GM12891 (cell line): ENCODE data around the gene MIPEP.

Experiments
- POLR2A ChIP-seq: IDR thresholded peaks from 2 replicates; pipeline ENCODE4 v1.6.1; 2011; ENCODE audit warnings: low read depth, low read length, control low read depth
- POLR2AphosphoS5 ChIP-seq: IDR thresholded peaks from 2 replicates; pipeline ENCODE4 v1.6.1; 2011; ENCODE audit warnings: low read depth, low read length, control low read depth
- SPI1 ChIP-seq: IDR thresholded peaks from 2 replicates; pipeline ENCODE4 v1.6.1; 2011; ENCODE audit warnings: low read depth, low read length, control low read depth
- TAF1 ChIP-seq: IDR thresholded peaks from 2 replicates; pipeline ENCODE4 v1.6.1; 2011; ENCODE audit warnings: low read depth, low read length, control low read depth

DNA sequence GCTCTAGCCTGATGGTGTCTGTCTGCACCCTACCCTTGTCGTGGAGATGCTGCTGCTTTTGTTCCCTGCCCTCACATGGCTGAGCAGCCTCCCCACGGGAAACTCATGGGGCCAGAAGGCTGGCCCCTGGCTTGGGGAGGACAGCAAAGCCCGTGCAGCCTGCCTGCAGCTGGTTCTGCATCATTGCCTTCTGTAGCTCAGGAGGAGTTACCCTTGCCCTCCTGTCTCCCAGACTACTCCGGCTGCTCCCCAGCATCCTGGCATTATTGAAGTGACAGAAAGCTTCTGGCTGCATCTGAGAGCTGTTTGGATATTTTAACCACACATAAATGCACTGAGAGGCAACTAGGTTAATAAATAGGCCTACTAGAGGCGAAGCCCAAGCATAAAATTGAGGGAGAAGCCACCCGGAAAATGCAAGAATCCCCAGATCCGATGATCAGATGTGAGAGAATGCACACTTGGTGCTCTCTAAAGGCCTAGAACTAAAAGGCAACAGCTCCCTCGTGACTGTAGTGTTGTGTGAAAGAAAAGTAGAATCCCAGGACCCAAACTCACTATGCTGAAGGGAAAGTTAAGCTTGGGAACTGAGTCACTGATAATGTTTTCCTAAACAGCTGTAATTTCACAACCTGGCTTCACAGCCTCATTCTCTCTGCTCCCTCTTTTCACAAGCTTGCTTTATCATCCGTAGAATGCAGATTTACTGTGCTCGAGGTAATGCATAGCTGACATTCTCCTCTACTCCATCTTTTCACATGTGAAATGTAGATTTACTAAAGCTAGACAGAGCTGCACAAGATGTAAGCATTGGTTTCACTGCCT lies 208.1 kb downstream of the MIPEP start:
- TF ChIP-seq SPI1 (no peak), POLR2A (no peak), POLR2AphosphoS5 (no peak), TAF1 (no peak)
